Stimulated activated CD8-positive, alpha-beta memory T cell treated with anti-CD3 and anti-CD28 coated beads, Interleukin-15, amount 100 ng/mL, for 4 hours (primary cell): ENCODE results near the gene SKAP1.
"Not testable (repeated sequence)": the region's sequence is repeated elsewhere in the genome, so short reads cannot be mapped to it uniquely, and the experiment has no call there.

Experiments
- DNase-seq, 2 donors: peaks; one replicate each; pipeline ENCODE4 v3.0.0-alpha.2; 2020; ENCODE audit warnings: low read depth in 2 of 2

SKAP1 gene

DNA sequence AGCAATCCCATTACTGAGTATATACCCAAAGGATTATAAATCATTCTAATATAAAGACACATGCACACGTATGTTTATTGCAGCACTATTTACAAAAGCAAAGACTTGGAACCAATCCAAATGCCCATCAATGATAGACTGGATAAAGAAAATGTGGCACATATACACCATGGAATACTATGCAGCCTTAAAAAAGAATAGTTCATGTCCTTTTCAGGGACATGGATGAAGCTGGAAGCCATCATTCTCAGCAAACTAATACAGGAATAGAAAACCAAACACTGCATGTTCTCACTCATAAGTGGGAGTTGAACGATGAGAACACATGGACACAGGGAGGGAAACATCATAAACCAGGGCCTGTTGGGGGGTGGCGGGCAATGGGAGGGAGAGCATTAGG is 19.3 kb upstream of the SKAP1 start:
- DNase-seq, result not testable (repeated sequence)

DNA sequence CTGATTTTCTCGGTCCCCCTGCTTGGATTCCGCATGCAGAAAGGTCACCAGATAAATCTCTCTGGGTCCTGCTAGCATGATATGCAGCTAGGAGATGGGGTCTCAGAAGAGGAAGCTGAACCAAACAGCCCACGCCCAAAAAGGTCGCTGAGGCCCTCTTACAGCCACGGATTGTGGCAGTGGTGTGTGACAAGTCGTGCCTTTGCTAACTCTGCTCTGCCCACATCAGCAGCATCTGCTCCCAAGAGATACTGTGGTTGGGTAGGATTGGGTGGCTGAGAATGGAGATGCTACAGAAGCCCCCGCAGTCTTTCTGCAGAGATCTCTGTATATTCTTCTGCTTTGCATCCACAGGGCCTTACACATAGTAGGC is 15.2 kb upstream of the SKAP1 start:
- no peak for DNase-seq

DNA sequence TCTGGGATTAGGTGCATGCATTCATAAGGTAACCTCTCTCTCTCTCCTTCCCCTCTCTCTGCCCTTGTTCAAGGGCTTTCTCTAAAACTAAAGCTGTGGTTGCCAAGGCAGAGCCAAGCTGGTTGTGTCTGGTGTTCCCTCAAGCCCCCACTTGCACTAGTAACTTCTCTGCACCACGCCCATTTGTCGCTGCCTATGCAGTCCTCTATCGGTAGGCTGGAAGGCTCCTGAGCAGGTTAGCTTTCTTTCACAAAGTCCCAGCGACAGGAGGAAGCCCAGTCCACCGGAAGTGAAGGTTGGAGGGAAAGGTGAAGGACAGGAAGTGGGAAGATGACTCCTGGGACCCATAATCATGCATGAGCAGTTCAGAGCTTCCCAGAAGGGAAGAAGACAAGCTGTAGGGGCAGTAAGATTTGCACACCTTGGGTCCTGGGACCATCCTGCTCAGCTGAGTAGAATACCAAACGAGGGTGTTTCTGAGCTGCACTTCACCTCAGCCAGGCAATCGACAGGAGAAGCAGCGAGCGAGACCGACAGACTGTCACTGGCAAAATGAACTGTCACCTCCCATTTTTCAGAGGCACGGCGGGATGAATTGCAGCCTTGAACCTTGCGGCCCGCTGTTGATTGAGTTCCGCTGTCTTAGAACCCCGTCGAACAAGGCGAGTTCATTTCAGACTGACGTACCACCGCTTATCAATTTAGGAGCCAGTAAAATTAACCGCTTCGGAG is 14.7 kb upstream of the SKAP1 start:
- DNase-seq, result no peak

DNA sequence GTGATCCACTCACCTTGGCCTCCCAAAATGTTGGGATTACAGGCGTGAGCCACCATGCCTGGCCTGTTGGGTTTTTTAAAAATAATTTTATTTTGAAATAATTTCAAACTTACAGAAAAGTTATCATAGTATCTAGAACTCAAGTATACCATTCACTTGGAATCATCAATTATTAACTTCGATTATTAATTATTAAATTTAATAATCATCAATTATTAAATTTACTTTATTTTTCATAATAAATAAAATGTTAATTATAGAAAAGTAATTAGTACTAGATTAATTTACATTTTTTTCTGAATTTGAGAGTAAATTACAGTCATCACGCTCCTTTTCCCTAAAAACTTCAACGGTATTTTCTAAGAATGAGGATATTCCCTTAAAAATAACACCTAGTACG is 13.7 kb upstream of the SKAP1 start:
- DNase-seq, result no peak

DNA sequence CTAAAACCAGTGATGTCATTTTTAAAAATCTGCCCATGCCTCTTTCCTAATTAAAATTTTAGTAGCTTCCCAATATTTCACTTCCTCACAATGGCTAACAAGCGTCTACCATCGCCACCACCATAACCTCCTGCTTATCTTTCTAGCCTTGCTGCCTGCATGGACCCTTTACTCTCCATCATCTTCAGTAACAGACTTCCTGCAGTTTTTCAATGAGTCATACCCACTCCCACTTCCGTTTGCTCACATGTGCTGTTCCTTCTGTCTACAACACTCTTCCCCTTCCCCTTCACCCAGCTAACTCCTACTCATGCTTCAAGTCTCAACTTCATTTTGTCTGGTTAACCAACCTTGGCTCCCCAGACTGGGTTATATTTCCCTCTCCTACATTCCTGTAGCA is 12.8 kb upstream of the SKAP1 start:
- DNase-seq, result no peak

DNA sequence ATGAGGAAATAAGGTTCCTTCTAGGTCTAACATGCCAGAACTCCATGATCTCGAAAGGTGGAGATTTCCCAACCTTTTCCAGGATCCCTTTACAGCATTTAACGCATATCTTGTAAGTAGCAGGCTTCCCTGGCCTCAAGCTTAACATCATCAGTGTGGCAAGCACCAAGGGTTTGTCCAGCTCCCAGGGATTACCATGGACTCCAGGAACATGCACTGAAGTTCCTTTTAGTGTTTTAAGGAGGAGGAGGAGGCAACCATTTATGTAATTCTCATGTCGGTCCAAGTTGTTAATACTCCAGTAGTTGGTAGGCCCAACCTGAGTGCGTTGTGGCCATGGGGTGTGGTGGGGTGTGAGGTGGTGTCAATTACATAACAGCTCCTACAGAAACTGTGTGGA is 11.8 kb upstream of the SKAP1 start:
- no peak for DNase-seq

DNA sequence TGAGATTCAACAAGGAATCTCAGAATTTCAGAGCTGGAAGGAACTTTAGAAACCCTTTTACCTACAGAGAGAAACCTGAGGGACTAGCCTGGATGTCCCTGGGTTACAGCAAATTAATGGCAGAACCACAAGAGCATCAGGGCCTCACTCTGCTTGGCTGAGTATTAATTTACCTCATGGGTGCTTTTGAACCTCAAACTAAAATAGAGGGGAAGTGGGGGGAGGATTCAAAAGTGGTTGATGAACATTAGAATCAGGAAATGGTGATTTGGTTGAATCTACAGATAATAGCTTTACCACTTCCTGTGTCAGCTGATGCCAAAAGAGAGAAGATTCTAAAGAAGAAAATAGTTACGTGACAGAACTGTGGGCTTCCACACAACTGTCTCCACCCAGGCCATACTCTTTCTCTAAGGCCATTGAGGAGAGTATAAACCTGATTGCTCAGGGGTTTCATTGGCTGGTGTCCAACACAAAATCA is 11.3 kb upstream of the SKAP1 start:
- DNase-seq, result no peak

DNA sequence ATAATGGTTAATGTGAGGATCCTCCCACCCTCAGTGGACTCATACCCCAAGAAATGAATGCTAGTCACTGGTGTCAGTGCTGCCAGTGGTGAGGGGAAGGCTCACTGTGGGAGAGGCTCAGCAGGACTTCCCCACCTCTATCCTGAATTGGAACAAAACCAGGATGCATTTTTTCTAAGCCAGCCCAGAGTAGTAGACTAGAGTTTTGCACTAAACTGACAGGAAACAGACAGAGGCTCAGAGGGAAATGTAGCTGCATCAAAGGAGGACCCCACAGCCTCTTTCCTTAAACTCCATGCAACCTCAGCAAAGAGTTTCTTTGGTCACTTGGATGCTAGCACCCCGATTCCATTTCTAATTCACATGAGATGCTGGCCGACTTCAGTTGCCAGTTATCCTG is 10.7 kb upstream of the SKAP1 start:
- DNase-seq, result no peak

DNA sequence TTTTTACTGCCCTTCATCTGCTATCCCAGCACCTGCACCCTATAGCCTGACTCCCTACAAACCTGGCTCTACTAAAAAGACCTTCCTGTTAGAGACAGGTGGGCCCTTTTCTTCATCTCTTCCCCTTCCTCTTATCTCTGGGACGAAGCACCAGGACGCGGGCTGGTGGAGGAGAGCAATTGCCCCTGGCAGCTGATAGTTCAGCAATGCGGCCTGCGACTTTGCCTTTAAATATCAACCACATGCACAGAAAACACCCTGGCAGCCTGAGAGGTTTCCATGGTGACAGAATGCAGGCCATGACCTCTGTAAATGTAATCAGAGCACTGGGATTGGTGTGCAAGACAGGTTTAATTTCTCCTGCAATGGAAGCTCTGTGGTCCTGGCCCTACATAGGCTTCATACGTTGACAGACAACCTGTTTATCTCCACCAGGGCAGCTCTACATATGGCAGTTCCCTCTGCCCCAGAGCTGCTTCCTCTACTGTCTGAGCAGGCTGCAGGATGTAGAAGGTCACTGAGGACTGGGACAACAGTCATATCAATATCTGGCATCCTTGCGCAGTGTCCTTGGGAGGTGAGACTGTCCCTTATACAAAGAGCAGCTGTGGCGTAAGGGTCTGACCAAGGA is 10.0 kb upstream of the SKAP1 start:
- no peak for DNase-seq

DNA sequence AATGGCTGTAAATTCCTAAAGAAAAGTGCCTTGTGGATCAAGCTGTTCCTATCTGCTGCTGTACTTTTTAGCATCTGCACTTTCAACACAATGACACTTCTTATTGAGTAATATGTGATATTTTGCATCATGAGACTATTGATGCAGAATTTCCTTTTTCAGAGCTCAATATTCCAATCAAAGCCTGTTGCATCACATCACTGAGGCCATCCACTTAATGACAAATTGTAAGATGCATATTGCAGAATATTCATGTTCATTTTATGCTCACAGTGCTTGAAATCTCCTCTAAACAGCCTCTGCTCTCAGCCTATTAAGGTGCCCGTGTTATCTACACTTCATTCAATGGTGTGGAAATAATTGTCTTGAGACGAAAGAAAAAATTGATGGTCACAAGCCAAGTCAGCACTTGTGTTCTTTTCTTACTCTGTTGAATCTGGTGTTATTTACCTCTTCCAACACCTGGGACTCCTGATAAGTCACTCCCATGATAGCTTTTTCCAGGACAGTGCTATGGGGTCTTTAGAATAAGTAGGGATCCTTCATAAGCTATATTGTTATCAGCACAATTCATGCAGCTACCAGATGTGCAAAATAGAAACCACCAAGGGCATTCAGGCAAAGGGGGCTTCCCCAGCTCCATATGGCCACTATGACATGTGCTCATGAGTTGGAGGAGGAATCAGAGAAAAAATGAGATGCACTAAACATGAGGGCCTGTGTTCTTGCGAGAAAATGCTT is 9.3 kb upstream of the SKAP1 start:
- no peak for DNase-seq

DNA sequence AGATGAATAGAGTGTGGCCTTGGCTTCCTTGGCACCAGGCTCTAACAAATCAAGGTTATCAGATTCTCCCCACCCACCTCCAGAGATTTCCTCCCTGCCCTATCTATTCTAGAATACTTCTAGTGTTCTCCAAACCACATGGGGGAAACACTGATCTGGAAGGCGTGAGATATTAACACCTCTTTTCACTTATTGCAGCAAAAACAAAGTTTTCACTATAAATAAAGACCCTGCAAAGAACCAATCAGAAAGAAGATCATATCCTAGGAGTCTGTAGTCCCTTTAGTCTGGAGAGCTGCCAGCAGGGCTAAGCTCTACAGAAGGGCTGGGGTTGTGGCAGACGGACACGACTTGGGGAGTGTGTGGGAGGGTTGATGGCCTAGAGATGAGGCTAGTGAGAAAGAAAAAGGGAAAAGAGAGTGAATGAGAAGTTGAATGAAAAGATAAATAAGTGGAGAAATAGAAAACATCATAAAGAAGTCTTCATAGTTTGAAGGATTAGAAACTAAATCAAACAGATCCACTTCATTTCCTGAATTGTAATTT is 8.6 kb upstream of the SKAP1 start:
- DNase-seq, result no peak

DNA sequence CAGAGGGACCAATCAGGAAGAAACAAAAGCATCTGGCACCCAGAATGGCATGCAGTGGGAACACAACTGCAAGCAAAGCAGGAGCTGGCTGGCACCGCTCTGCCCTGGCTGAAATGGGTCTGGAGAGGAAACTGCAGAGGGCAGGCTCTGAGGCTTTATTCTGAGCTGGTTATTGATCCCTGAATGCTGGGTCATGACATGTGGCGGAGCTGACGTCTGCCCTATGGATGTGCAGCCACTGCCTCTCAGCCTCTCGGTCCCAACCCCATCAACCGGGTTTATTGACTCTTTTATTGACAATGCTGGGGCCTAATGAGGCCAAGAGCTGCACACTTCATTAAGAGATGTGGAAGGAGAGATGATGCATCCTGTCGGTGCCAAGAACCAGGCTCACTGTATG is 3.9 kb upstream of the SKAP1 start:
- DNase-seq, result no peak

DNA sequence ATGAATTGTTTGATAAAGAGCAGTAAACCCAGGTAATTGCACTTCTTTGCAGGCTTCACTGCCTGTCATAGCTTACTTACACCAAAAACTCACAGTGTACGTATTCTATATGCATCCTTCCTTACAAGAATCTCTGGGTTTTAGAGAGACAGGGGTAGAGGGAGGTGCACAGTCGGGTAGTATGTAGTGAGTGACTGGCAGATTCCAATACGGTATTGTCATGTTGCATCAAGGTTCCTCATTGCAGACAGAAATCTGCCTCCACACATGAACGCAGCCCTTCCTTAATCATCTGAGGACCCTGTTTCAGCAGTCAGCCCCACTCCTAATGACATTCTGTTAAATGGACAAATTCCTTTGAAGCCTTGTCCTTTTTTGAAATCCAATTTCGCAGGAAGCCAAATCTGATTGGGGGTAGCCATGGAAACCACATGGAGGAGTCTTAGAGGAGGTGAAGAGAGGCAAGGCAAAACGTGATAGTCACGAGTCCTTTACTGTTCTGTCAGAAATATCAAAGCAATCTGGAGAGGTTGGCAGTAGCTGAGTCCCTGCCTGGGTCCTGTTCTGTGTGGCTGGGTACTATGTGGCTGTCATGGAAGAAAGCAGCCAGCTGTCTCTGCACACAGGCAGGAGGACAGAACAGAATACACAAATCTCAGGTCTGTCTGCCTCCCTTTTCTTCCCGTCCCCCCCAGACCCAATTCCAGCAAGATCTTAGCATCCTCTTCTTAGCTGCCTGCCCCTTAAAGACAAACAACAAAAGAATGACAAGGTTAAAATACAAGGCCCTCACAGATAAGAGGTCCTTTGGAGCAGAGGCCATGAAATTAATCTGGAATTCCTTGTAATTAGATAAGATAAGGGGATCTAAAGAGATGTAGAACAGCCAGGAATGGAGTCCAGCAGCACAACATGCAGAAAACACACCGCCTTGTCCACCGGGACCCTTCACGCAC is 3.1 kb upstream of the SKAP1 start:
- DNase-seq, result no peak

DNA sequence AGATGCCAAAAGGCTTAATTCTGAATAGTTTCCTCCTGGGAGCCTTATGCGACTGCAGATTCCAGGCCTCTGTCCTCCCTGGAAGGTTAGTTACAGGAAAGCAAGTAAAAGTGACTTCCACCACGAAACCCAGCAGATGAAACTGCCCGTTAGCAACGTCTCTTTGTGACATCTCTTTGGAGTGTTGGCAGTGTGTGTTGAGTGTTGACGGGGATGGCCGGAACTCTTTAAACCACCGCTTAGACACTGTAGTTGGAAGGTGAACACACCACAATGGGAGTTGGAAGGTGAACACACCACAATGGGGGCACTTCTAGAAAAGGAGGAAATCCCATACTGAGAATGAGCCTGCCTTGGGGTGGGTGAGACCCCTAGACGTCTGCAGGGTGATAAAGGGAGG is 858 bp downstream of the SKAP1 start:
- peak in 1 of 2 donors; percentile 13 for DNase-seq

DNA sequence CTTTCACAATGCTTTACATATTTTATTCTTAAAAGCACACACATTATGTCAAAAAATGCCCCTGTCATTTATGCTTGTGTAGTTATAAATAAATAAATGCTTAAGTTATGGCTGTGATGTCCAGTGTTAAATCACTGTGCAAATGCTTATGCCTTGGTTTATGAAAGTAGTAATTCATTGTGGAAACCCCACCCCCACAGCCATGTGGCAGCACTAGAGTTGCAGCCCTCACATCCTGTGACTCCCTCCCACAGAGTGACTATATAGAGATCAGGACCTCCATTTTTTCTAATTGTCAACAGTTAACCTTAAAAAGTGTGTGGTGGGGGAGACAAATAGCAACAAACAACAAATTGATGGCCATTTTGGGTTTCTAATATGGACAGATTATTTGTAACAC is 2.4 kb downstream of the SKAP1 start:
- DNase-seq, result peak; percentile 24 to 65

DNA sequence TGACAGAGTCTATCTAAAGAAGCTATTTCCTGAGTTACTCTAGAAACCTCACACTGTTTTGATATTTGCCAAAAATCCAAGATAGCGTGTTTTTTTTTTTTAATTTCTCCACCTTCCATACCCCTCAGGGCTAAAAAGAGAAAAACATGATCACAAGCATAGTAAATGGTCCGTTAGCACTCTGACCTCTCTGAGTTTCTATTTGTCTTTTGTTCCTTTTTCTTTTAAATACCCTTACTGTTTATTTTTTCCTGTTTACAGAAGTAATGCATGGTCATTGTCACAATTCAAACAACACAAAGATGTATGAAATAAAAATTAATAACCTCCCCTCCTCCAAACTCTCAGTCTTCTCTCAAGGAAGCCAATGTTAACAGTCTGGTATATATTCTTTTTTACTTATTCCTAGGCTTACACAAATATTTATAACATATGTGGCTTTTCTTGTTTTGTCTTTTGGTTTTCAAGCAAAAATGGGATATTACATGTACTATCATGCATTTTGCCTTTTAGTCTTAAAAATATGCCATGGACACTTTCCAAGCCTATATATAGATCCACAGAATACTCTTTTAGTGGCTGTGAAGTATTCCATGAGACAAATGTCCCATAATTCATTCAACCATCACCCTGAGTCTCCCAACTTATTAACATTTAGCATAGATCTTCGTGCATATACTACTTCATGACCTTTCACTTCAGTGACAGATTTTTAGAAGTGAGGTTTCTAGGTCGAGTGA is 3.1 kb downstream of the SKAP1 start:
- no peak for DNase-seq

DNA sequence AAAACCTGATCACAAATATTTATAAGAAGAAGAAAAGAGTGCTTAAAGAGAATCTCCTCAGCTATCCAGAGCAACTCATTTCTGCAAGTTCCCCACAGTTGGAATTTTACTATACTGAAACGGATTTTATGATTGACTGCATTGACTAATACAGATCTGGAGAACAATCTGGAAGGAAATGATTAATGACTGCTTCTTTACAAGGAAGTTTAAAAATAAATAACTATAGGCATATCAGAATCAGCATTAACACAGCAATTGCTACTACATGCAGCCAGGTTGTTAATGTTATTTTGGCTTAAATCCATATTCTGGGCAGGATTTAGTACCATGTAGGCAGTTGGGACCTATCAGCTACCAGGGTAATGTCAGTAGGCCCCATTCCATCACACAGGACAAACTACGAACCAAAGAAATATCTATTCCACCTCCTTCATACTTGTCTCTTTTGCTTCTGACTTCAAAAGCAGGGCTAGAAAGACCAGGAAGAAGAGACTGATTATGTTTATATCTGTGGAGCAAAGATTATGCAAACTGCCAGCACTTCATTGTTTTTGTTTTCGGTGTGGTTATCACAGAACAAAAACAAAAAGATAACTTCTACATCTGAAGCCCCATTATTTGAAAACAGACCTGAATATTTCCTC is 3.9 kb downstream of the SKAP1 start:
- DNase-seq, result no peak

DNA sequence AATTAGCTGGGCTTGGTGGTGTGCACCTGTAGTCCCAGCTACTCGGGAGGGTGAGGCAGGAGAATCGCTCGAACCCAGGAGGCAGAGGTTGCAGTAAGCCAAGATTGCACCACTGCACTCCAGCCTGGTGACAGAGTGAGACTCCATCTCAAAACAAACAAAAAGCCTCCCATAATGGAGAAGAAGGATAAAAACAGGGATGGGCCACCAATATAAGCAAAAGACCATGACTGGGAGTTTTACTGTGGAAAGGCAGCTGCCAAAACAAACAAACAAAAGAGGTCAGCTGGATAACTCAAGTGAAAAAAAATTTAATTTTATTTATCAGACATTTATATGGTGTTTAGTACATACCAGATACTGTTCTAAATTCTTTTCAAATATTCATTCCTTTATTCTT is 8.0 kb downstream of the SKAP1 start:
- DNase-seq, result not testable (repeated sequence)

DNA sequence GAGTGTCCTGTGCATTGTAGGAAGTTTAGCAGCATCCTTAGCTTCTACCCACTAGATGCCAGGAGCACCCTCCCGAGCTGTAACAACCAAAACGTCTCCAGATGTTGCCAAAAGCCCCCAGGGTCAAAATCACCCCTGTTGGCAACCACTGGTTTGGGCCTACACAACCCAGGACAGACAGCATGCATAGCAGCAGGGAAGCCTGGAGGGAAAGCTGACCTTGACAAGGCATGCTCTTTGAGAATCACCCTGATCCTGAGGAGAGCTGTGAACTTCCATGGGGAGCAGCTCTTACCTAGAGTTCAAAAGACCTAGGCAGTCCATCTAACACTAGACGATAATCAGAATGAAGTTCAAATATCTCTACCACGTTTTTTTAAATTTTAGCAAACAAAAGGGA is 9.2 kb downstream of the SKAP1 start:
- DNase-seq, result no peak

DNA sequence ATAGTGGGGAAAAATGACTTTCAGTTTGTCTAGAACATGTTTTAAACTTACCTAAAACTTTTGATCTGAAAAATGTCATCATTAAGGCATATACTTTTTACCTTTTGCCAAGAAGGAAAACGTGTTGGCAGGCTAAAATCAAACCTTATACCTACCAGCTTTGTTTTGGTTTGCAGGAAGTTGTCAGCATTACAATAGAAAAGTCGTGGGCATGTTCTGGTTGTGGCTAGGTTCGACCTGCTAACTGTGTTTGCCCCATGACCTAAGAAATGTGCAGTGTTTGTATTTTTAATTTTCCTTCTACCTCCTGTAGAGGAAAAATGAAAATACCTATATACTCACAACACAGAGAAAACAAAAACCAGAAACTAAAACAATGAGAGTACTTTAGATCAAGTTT is 13.0 kb downstream of the SKAP1 start:
- DNase-seq, result no peak
